Activated gamma-delta T cell (primary cell): ENCODE results near the gene OR2T12.
"Not testable (repeated sequence)": the region's sequence is repeated elsewhere in the genome, so short reads cannot be mapped to it uniquely, and the experiment has no call there.

Experiments
- DNase-seq: peaks from one replicate; lab custom pipeline; 2025; lab: John Stamatoyannopoulos, UW
- total RNA-seq, 2 donors: gene quantifications; one replicate each; lab custom pipeline; 2026; lab: John Stamatoyannopoulos, UW

OR2T12 gene
- 0 reads per million in 2 donors for total RNA-seq

GRCh38 chr1:248303324-248303723, at the start of gene OR2T12:
Gene OR2T12, minus strand, starts transcription at chr1:248303424. Its CDS starts 7,846 bp downstream, at chr1:248295578.
- DNase-seq, result no peak

GRCh38 chr1:248348475-248348874, 45.3 kb upstream of the OR2T12 start, which contains the start of gene OR14C36:
Gene OR14C36, plus strand, starts transcription at chr1:248348775. Its CDS starts 0 bp downstream, at chr1:248348775.
- no peak for DNase-seq

GRCh38 chr1:248343451-248343850, 40.2 kb upstream of the OR2T12 start:
- DNase-seq, result no peak

- DNase-seq, result no peak
Observed at GRCh38 chr1:248324468-248324867, 21.2 kb upstream of the OR2T12 start, which contains the start of gene OR2M7. Gene OR2M7, minus strand, starts transcription at chr1:248324568. Its CDS starts 0 bp downstream, at chr1:248324568.

GRCh38 chr1:248316796-248317195, 13.6 kb upstream of the OR2T12 start:
- DNase-seq, result no peak

- DNase-seq, result not testable (repeated sequence)
Observed at GRCh38 chr1:248306740-248307139, 3.5 kb upstream of the OR2T12 start.

- no peak for DNase-seq
Observed at GRCh38 chr1:248306103-248306502, 2.9 kb upstream of the OR2T12 start.

- not testable (repeated sequence) for DNase-seq
Observed at GRCh38 chr1:248305672-248306071, 2.4 kb upstream of the OR2T12 start.

- no peak for DNase-seq
Observed at GRCh38 chr1:248288391-248288790, 14.8 kb downstream of the OR2T12 start.

GRCh38 chr1:248277876-248278275, 25.3 kb downstream of the OR2T12 start, which contains the start of gene OR2T33:
Gene OR2T33, minus strand, starts transcription at chr1:248277976. Its CDS starts 4,162 bp downstream, at chr1:248273814.
- DNase-seq, result no peak

GRCh38 chr1:248273225-248273624, 30.0 kb downstream of the OR2T12 start:
- not testable (repeated sequence) for DNase-seq

GRCh38 chr1:248268178-248268577, 35.0 kb downstream of the OR2T12 start:
- DNase-seq, result no peak

GRCh38 chr1:248259309-248259708, 43.9 kb downstream of the OR2T12 start:
- DNase-seq, result not testable (repeated sequence)

GRCh38 chr1:248243204-248243603, 60.0 kb downstream of the OR2T12 start:
- no peak for DNase-seq
